ENCODE data around the gene ABCC4.

Gene ABCC4

DNA sequence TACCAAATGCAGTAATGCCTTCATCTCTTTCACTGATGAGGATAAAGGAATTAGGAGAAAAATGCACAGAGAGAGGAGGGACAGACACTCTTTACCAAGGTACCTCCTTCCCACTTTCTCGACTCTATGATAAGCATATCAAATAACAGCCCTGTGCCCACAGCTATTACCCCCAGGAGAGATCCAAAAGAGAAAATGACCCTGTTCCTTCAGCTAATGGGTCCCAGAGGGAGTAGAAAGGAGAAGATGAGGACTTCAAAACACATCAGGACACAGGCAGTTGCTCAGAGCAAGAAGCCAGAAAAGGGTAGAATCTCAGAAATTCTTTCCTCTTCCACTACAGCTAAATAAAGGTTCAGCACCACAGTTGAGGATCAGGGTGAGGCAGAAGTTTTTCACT is 80.6 kb downstream of the ABCC4 start:
- peak overlapping the region; percentile 59; the same call in 1 of the 2 replicates for H3K27ac ChIP-seq
- TF ChIP-seq CTCF (conservative IDR thresholded peaks at IDR 0.05) (no peak), ZFX (IDR thresholded peaks at IDR 0.05) (no peak)

DNA sequence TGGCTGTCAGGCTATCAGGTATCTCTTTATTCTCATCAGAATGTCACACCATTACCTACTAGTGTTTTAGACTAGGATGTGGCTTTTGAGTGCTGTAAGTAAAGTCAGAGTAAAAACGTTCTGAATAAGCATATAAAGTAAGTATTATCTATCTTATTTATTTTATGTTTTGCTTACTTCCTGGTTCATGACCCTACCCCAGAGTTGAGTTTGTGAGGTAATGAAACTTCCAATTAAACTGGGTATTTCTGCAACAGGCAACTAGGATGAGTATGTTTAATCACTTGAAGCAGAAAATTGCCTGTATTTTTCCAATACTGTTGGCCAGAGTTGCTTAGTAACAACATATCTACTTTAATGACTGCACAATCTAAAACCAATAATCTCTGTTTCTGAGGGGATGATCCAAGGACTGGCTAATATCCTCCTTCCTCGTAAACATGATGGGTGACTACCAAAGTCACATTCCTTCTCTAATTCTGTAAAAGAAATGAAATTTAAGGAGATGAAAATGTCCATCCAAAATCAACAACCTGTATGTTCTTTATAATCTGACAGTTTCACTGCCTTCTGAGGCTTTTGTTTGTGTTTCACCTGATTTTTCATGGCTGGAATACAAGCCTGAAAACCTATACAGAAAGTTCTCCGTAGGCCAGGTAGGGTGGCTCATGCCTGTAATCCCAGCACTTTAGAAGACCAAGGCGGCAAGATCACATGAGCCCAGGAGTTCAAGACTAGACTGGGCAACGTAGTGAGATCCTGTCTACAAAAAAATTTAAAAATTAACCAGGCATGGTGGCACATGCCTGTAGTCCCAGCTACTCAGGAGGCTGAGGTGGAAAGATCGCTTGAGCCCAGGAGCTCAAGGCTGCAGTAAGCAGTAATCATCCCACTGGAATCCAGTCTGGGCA is 83.1 kb downstream of the ABCC4 start:
- TF ChIP-seq CTCF (conservative IDR thresholded peaks at IDR 0.05) (no peak), ZFX (IDR thresholded peaks at IDR 0.05) (no peak)
- H3K27ac ChIP-seq: peak overlapping the region; percentile 100

- no peak overlapping the region for H3K27ac ChIP-seq
- TF ChIP-seq CTCF (conservative IDR thresholded peaks at IDR 0.05) (no peak), ZFX (IDR thresholded peaks at IDR 0.05) (no peak)
Observed at GRCh38 chr13:95216182-95216581, 85.1 kb downstream of the ABCC4 start.

DNA sequence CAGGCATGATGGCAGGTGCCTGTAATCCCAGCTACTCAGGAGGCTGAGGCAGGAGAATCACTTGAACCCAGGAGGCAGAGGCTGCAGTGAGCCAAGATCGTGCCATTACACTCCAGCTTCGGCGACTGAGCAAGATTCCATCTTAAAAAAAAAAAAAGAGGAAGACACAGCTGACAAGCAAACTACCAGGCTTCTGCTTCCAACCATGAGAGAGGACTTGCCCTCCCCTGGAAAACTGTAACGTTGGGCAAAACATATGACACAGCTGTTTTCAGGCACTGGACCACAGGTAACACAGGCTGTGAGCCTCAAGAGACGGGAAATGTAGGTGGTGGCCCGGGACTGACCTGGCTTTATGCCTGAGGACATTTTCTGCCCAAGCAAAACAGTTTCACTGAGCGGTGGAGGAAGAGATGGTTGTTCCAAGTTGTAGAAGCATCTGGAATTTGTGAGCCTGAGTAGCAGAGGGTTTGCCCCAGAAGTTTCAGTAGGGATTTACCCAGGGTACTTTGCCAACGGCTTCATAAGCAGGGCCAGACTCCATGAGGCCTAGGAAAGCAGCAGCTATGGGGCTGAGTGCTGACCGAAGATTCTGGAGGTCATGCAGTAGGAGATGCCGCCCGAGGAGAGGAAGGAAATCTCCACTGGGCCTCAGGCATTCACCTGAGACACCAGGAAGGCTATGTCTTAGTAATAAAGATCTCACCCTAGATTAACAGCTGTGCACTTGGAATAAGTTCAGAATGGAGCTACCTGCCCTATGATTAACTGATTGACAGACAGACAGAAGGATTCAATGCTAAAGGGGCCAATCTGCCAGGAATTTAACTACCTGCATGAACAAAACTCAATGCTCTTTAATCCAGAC is 88.0 kb downstream of the ABCC4 start:
- TF ChIP-seq ZFX (IDR thresholded peaks at IDR 0.05) (peak; percentile 28; the same call in 1 of the 2 replicates), CTCF (conservative IDR thresholded peaks at IDR 0.05) (no peak)
- H3K27ac ChIP-seq: peak overlapping the region; percentile 92

GRCh38 chr13:95209109-95209508 is 92.1 kb downstream of the ABCC4 start:
- TF ChIP-seq ZFX (IDR thresholded peaks at IDR 0.05) (no peak), CTCF (conservative IDR thresholded peaks at IDR 0.05) (no peak)
- no peak overlapping the region; the same call in 1 of the 2 replicates for H3K27ac ChIP-seq

- TF ChIP-seq ZFX (IDR thresholded peaks at IDR 0.05) (no peak), CTCF (conservative IDR thresholded peaks at IDR 0.05) (no peak)
- H3K27ac ChIP-seq: no peak overlapping the region
Observed at GRCh38 chr13:95207769-95208366, 93.4 kb downstream of the ABCC4 start.
